ENCODE data around the gene ANTXR2. TPM values are rescaled to one million over a fixed set of nuclear protein-coding genes. Genes with fewer than 3 reads are reported as not detected.

ANTXR2 gene
- total RNA-seq, 1 donor from 2014 or later = 46.9 TPM

DNA sequence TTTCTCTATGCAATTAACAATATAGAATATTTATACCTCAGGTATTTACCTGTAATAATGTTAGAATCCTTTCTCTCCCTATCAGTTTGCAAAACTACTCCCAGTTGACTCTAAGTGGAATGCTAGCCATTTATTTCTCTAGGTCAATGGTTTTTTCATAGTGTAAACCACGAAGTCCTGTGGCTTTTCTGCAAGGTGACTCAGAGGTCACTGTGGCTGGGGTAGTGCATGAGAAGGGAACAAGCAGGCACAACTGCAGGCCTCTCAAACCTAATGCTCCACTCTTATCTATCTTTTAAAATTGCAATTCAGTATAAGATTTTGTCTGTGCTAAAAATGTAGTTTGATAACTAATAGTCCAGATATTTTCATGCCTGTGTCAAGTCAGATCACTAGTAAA, 159.4 kb downstream of the ANTXR2 start:
- no peaks in the 10 kb centered on the region for H3K27me3 Mint-ChIP-seq
- H3K9me3 Mint-ChIP-seq (ENCODE audit: low read depth) = peaks cover 6% of the 10 kb centered on the region
- DNase-seq (ENCODE audit: low spot score, unreplicated experiment) = no peak
- no peak overlapping the region for H3K4me3 Mint-ChIP-seq (ENCODE audit: low read depth)
- no peak overlapping the region for H3K27ac Mint-ChIP-seq
- TF ChIP-seq, protein P1, sequence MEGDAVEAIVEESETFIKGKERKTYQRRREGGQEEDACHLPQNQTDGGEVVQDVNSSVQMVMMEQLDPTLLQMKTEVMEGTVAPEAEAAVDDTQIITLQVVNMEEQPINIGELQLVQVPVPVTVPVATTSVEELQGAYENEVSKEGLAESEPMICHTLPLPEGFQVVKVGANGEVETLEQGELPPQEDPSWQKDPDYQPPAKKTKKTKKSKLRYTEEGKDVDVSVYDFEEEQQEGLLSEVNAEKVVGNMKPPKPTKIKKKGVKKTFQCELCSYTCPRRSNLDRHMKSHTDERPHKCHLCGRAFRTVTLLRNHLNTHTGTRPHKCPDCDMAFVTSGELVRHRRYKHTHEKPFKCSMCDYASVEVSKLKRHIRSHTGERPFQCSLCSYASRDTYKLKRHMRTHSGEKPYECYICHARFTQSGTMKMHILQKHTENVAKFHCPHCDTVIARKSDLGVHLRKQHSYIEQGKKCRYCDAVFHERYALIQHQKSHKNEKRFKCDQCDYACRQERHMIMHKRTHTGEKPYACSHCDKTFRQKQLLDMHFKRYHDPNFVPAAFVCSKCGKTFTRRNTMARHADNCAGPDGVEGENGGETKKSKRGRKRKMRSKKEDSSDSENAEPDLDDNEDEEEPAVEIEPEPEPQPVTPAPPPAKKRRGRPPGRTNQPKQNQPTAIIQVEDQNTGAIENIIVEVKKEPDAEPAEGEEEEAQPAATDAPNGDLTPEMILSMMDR (IDR thresholded peaks at IDR 0.05; ENCODE audit: unreplicated experiment) = no peak
- H3K36me3 Mint-ChIP-seq (ENCODE audit: insufficient read depth) = peaks cover 8% of the 10 kb centered on the region
- peaks cover 4% of the 10 kb centered on the region for H3K4me1 Mint-ChIP-seq (ENCODE audit: low read depth)

DNA sequence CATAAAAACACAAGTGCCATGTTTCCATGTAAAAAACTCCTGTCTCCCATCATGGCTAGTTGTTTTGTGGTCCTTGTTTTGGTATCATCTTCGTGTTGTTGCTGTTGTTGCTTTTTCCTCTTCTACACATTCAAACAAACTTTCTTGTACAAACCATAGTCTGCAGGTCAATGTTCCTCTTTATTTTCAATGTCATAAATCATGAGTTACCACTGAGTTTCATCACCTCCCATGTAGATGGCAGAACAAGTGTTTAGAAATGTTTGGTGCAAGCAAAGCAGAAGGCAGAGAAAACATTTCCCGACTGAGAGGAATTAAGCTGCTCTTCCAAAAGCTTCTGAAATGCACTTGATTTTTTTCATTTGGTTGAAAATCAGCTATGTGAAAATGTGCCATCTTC, 166.0 kb downstream of the ANTXR2 start:
- no peaks in the 10 kb centered on the region for H3K4me1 Mint-ChIP-seq (ENCODE audit: low read depth)
- TF ChIP-seq, protein P1 (IDR thresholded peaks at IDR 0.05; ENCODE audit: unreplicated experiment) = no peak
- no peaks in the 10 kb centered on the region for H3K9me3 Mint-ChIP-seq (ENCODE audit: low read depth)
- DNase-seq (ENCODE audit: low spot score, unreplicated experiment) = no peak
- H3K27ac Mint-ChIP-seq = no peak overlapping the region
- peaks cover 17% of the 10 kb centered on the region for H3K36me3 Mint-ChIP-seq (ENCODE audit: insufficient read depth)
- H3K27me3 Mint-ChIP-seq = no peaks in the 10 kb centered on the region
- no peak overlapping the region for H3K4me3 Mint-ChIP-seq (ENCODE audit: low read depth)

- H3K9me3 Mint-ChIP-seq (ENCODE audit: low read depth) = no peaks in the 10 kb centered on the region
- H3K27me3 Mint-ChIP-seq = no peaks in the 10 kb centered on the region
- no peak for DNase-seq (ENCODE audit: low spot score, unreplicated experiment)
- no peaks in the 10 kb centered on the region for H3K4me1 Mint-ChIP-seq (ENCODE audit: low read depth)
- H3K27ac Mint-ChIP-seq = no peak overlapping the region
- peaks cover 17% of the 10 kb centered on the region for H3K36me3 Mint-ChIP-seq (ENCODE audit: insufficient read depth)
- H3K4me3 Mint-ChIP-seq (ENCODE audit: low read depth) = no peak overlapping the region
- TF ChIP-seq, protein P1 (IDR thresholded peaks at IDR 0.05; ENCODE audit: unreplicated experiment) = no peak
These were observed 166.7 kb downstream of the ANTXR2 start for GRCh38 chr4:79906303-79906702.

- no peak overlapping the region for H3K27ac Mint-ChIP-seq
- no peak overlapping the region for H3K4me3 Mint-ChIP-seq (ENCODE audit: low read depth)
- H3K36me3 Mint-ChIP-seq (ENCODE audit: insufficient read depth) = peaks cover 15% of the 10 kb centered on the region
- DNase-seq (ENCODE audit: low spot score, unreplicated experiment) = no peak
- H3K27me3 Mint-ChIP-seq = no peaks in the 10 kb centered on the region
- TF ChIP-seq, protein P1 (IDR thresholded peaks at IDR 0.05; ENCODE audit: unreplicated experiment) = no peak
- no peaks in the 10 kb centered on the region for H3K4me1 Mint-ChIP-seq (ENCODE audit: low read depth)
- no peaks in the 10 kb centered on the region for H3K9me3 Mint-ChIP-seq (ENCODE audit: low read depth)
These were observed 167.8 kb downstream of the ANTXR2 start for GRCh38 chr4:79905212-79905611.

GRCh38 chr4:79904331-79904730, 168.7 kb downstream of the ANTXR2 start:
- no peak for DNase-seq (ENCODE audit: low spot score, unreplicated experiment)
- Mint-ChIP-seq H3K27me3 (no peaks in the 10 kb centered on the region), H3K27ac (no peak overlapping the region), H3K4me3 (ENCODE audit: low read depth) (no peak overlapping the region), H3K9me3 (ENCODE audit: low read depth) (no peaks in the 10 kb centered on the region), H3K36me3 (ENCODE audit: insufficient read depth) (peaks cover 15% of the 10 kb centered on the region), H3K4me1 (ENCODE audit: low read depth) (no peaks in the 10 kb centered on the region)
- TF ChIP-seq, protein P1 (IDR thresholded peaks at IDR 0.05; ENCODE audit: unreplicated experiment) = no peak

Measured in progenitor cell of endocrine pancreas (in vitro differentiated cells).